Measurements from ENCODE around the gene TMEM167A.

TMEM167A gene

DNA sequence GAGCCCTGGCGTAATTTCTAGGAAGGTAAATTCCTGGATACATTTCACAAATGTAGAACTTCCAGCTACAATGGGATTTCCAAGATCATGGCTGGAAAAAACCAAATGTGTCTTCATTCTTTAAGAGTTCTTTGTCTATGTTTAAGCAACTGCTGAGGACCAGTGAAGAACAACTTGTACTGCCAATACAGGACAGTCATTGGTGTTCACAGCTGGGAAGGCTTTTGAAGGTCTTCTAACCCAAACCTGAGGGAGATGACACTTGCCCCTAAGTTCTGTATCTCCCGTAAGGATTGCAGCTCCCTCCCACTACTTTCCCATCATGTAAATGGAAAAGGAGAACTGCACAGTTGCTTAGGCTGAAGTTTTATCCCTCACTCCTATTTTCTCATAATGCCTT lies 28.4 kb downstream of the TMEM167A start:
- H3K9me3 ChIP-seq (ENCODE audit: low read length) = no peaks in the 10 kb centered on the region
- no peak overlapping the region for H2AFZ ChIP-seq (ENCODE audit: low read length)
- no peak overlapping the region for H3K4me3 ChIP-seq (ENCODE audit: low read depth, low read length, poor library complexity, severe bottlenecking)
- H3K79me2 ChIP-seq (ENCODE audit: insufficient read depth, low read length) = no peaks in the 10 kb centered on the region
- no peaks in the 10 kb centered on the region for H3K4me1 ChIP-seq (ENCODE audit: insufficient read depth, low read length, severe bottlenecking)
- H4K20me1 ChIP-seq (ENCODE audit: insufficient read depth, low read length) = no peaks in the 10 kb centered on the region
- no peaks in the 10 kb centered on the region for H3K27me3 ChIP-seq (ENCODE audit: insufficient read depth, low read length)
- H3K9ac ChIP-seq (ENCODE audit: low read length) = no peak overlapping the region
- H3K4me2 ChIP-seq (ENCODE audit: low read length) = no peak overlapping the region
- no peaks in the 10 kb centered on the region for H3K9me2 ChIP-seq (ENCODE audit: low read depth, low read length)
- H3F3A ChIP-seq (ENCODE audit: insufficient read depth, low read length) = no peaks in the 10 kb centered on the region
- peaks cover 7% of the 10 kb centered on the region; the same call in 1 of the 2 replicates for H3K36me3 ChIP-seq (ENCODE audit: insufficient read depth, low read length)
- no peak overlapping the region for H3K27ac ChIP-seq (ENCODE audit: low read depth, low read length, poor library complexity, severe bottlenecking)
- TF ChIP-seq EZH2 (IDR thresholded peaks at IDR 0.05; ENCODE audit: borderline replicate concordance, low read length) = no peak
- TF ChIP-seq, protein P1, sequence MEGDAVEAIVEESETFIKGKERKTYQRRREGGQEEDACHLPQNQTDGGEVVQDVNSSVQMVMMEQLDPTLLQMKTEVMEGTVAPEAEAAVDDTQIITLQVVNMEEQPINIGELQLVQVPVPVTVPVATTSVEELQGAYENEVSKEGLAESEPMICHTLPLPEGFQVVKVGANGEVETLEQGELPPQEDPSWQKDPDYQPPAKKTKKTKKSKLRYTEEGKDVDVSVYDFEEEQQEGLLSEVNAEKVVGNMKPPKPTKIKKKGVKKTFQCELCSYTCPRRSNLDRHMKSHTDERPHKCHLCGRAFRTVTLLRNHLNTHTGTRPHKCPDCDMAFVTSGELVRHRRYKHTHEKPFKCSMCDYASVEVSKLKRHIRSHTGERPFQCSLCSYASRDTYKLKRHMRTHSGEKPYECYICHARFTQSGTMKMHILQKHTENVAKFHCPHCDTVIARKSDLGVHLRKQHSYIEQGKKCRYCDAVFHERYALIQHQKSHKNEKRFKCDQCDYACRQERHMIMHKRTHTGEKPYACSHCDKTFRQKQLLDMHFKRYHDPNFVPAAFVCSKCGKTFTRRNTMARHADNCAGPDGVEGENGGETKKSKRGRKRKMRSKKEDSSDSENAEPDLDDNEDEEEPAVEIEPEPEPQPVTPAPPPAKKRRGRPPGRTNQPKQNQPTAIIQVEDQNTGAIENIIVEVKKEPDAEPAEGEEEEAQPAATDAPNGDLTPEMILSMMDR (IDR thresholded peaks at IDR 0.05; ENCODE audit: low read length) = no peak

DNA sequence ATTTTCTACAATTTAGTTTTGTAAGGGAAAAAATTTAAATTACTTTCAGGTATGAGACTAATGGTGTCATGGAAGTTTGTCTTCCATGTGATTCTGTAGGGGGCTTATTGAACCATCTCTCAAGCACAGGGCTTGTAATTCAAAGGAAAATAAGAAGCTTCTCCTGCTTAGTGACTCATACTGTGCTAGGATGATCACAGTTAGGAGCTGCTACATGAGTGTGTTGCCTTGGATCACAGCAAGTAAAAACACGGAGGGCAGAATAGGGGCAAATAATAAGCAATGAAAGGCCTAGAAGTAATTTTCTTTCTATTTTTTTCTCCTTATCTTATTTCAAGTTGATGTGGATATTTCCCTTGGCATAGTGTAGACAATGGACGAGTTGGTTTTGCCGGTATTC lies 28.9 kb downstream of the TMEM167A start:
- Histone ChIP-seq H3K79me2 (ENCODE audit: insufficient read depth, low read length) (no peaks in the 10 kb centered on the region), H3K27me3 (ENCODE audit: insufficient read depth, low read length) (no peaks in the 10 kb centered on the region), H3K4me1 (ENCODE audit: insufficient read depth, low read length, severe bottlenecking) (no peaks in the 10 kb centered on the region), H3K9me2 (ENCODE audit: low read depth, low read length) (no peaks in the 10 kb centered on the region), H3K36me3 (ENCODE audit: insufficient read depth, low read length) (peaks cover 4% of the 10 kb centered on the region; the same call in 1 of the 2 replicates), H2AFZ (ENCODE audit: low read length) (no peak overlapping the region), H3K9ac (ENCODE audit: low read length) (no peak overlapping the region), H3F3A (ENCODE audit: insufficient read depth, low read length) (no peaks in the 10 kb centered on the region), H4K20me1 (ENCODE audit: insufficient read depth, low read length) (no peaks in the 10 kb centered on the region), H3K4me2 (ENCODE audit: low read length) (no peak overlapping the region), H3K4me3 (ENCODE audit: low read depth, low read length, poor library complexity, severe bottlenecking) (no peak overlapping the region), H3K9me3 (ENCODE audit: low read length) (no peaks in the 10 kb centered on the region), H3K27ac (ENCODE audit: low read depth, low read length, poor library complexity, severe bottlenecking) (no peak overlapping the region)
- no peak for TF ChIP-seq EZH2 (IDR thresholded peaks at IDR 0.05; ENCODE audit: borderline replicate concordance, low read length)
- TF ChIP-seq, protein P1 (IDR thresholded peaks at IDR 0.05; ENCODE audit: low read length) = no peak

DNA sequence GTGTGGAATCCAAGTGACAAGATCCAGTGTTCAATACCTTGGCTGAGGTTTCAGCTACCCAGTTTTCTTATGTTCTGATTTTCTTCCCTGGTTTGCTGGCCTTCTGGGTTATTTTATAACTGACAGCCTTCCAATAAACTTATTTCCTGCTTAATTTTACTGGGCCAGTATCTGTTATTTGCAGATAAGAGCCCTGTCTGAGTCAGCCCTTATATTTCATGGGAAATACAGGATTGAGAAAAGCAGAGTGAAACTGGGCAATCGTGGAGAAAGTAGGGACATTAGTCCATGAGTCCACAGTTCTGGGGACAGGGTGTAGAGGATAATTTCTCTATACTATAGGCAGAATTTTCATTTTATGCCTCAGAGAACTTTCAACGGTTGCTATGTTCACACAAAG lies 32.3 kb downstream of the TMEM167A start:
- Histone ChIP-seq H2AFZ (ENCODE audit: low read length) (no peak overlapping the region), H3K9me3 (ENCODE audit: low read length) (no peaks in the 10 kb centered on the region), H3K9ac (ENCODE audit: low read length) (no peak overlapping the region), H3F3A (ENCODE audit: insufficient read depth, low read length) (no peaks in the 10 kb centered on the region), H3K4me1 (ENCODE audit: insufficient read depth, low read length, severe bottlenecking) (no peaks in the 10 kb centered on the region), H3K4me2 (ENCODE audit: low read length) (no peak overlapping the region), H3K27ac (ENCODE audit: low read depth, low read length, poor library complexity, severe bottlenecking) (no peak overlapping the region), H3K36me3 (ENCODE audit: insufficient read depth, low read length) (no peaks in the 10 kb centered on the region), H3K79me2 (ENCODE audit: insufficient read depth, low read length) (no peaks in the 10 kb centered on the region), H3K4me3 (ENCODE audit: low read depth, low read length, poor library complexity, severe bottlenecking) (no peak overlapping the region), H4K20me1 (ENCODE audit: insufficient read depth, low read length) (no peaks in the 10 kb centered on the region), H3K9me2 (ENCODE audit: low read depth, low read length) (no peaks in the 10 kb centered on the region), H3K27me3 (ENCODE audit: insufficient read depth, low read length) (no peaks in the 10 kb centered on the region)
- TF ChIP-seq EZH2 (IDR thresholded peaks at IDR 0.05; ENCODE audit: borderline replicate concordance, low read length) = no peak
- TF ChIP-seq, protein P1 (IDR thresholded peaks at IDR 0.05; ENCODE audit: low read length) = no peak
